Lung (tissue), 12 donors: ENCODE results near the gene MGAT3. TPM values are rescaled to one million over a fixed set of nuclear protein-coding genes. Genes with fewer than 3 reads are reported as not detected.

ENCODE experiments used
- ATAC-seq: fragments of 200-7000 bp; cut with Tn5 transposase; one replicate; pipeline ENCODE4 v1.9.1; 2020; ENCODE audit warnings: moderate number of reproducible peaks; ENCODE audit not compliant: insufficient read depth, low FRiP score
- DNase-seq, 3 donors: peaks; one replicate each; pipeline ENCODE4 v3.0.0-alpha.2; 2013 to 2017
- H3K27ac ChIP-seq, 2 donors: one replicate each; pipeline ENCODE4 v1.5.1; 2013; ENCODE audit warnings: mild to moderate bottlenecking in 2 of 2, moderate library complexity in 2 of 2, control low read depth in 1 of 2, inconsistent platforms in 1 of 2, low read depth in 1 of 2, low read length in 1 of 2
- H3K27me3 ChIP-seq, 3 donors: one replicate each; pipeline ENCODE4 v1.5.1; 2013; ENCODE audit warnings: low read length in 2 of 3; ENCODE audit not compliant: control insufficient read depth in 3 of 3, insufficient read depth in 3 of 3
- H3K36me3 ChIP-seq, 4 donors: one replicate each; pipeline ENCODE4 v1.5.1; 2013; ENCODE audit warnings: low read length in 4 of 4, mild to moderate bottlenecking in 1 of 4, moderate library complexity in 1 of 4; ENCODE audit not compliant: control insufficient read depth in 4 of 4, insufficient read depth in 4 of 4
- H3K4me1 ChIP-seq, 5 donors: one replicate each; pipeline ENCODE4 v1.5.1; 2013; ENCODE audit warnings: low read length in 5 of 5, mild to moderate bottlenecking in 2 of 5, moderate library complexity in 1 of 5; ENCODE audit not compliant: control insufficient read depth in 5 of 5, insufficient read depth in 5 of 5
- H3K4me3 ChIP-seq: one replicate; pipeline ENCODE4 v1.5.1; 2013; ENCODE audit warnings: mild to moderate bottlenecking, control low read depth, moderate library complexity
- H3K9ac ChIP-seq, 2 donors: one replicate each; pipeline ENCODE4 v1.5.1; 2013; ENCODE audit warnings: low read length in 2 of 2, control low read depth in 1 of 2; ENCODE audit not compliant: insufficient read depth in 1 of 2
- H3K9me3 ChIP-seq, 4 donors: one replicate each; pipeline ENCODE4 v1.5.1; 2013; ENCODE audit warnings: low read length in 3 of 4, mild to moderate bottlenecking in 1 of 4, moderate library complexity in 1 of 4; ENCODE audit not compliant: control insufficient read depth in 4 of 4, insufficient read depth in 3 of 4
- CTCF ChIP-seq: IDR thresholded peaks from 2 replicates; pipeline ENCODE4 v1.5.1; 2012; ENCODE audit warnings: mild to moderate bottlenecking; ENCODE audit errors: control extremely low read depth, extremely low read depth
- WGBS, 2 donors: extraction: QIAGEN DNeasy Blood & Tissue Kit; methylation state at CpG; one replicate each; pipeline ENCODE4 v1.1.7; 2013; 5-methylcytosine and 5-hydroxymethylcytosine counted together
- polyA plus RNA-seq, 2 donors: library from polyadenylated mRNA; stranded (reverse); fragments of 200-250 nt; gene quantifications; one replicate each; pipeline ENCODE4 v1.2.1, GENCODE V29; 2013
- total RNA-seq, 2 donors: library from RNA; depleted of rRNA in 1 of 2; stranded (reverse); fragments of >200 nt in 1 of 2; gene quantifications; one replicate each; pipeline ENCODE4 v1.2.1, GENCODE V29; 2014 to 2021
- donor health status: control.
- donor health status: control.
- donor health status: Bipolar disorder and iron deficiency.
- donor health status: healthy.
- donor health status: DM: yes; HTN: yes; CAD: no.

Gene MGAT3
- total and polyA plus RNA-seq, 4 donors: 5.6 to 19.4 (median 5.9) TPM

GRCh38 chr22:39458444-39459083 is 1.8 kb downstream of the MGAT3 start:
- H3K4me1 ChIP-seq: peaks cover 0 to 32% (median 10%) of the 10 kb centered on the region in 5 donors
- no peaks in the 10 kb centered on the region for H3K9me3 ChIP-seq
- no peaks in the 10 kb centered on the region for H3K36me3 ChIP-seq
- no peaks in the 10 kb centered on the region for H3K27me3 ChIP-seq
- DNase-seq (no peak), ATAC-seq (no peak)
- H3K4me3 ChIP-seq: no peak overlapping the region
- WGBS, 2 donors: 55 to 57% methylated on average over 10 of the region's 10 CpGs
- H3K9ac ChIP-seq: no peak overlapping the region
- no peak for TF ChIP-seq CTCF
- peak overlapping the region; percentile 20 to 25 for H3K27ac ChIP-seq

- Histone ChIP-seq H3K4me3 (no peak overlapping the region), H3K27ac (no peak overlapping the region), H3K9me3 (no peaks in the 10 kb centered on the region), H3K4me1 (peaks cover 0 to 24% (median 6%) of the 10 kb centered on the region in 5 donors), H3K9ac (no peak overlapping the region), H3K36me3 (no peaks in the 10 kb centered on the region), H3K27me3 (no peaks in the 10 kb centered on the region)
- TF ChIP-seq CTCF: no peak
- DNase-seq (no peak), ATAC-seq (no peak)
- WGBS, 2 donors: 77 to 88% methylated on average over 11 of the region's 11 CpGs
Observed at GRCh38 chr22:39459681-39460080, 2.9 kb downstream of the MGAT3 start.

GRCh38 chr22:39462443-39463221 is 5.8 kb downstream of the MGAT3 start:
- ATAC-seq (no peak), DNase-seq (peak; percentile 65 to 84 (median 79))
- peak; percentile 17 for TF ChIP-seq CTCF
- 30 to 41% methylated on average over 13 of the region's 13 CpGs for WGBS, 2 donors
- no peaks in the 10 kb centered on the region for H3K9me3 ChIP-seq
- no peaks in the 10 kb centered on the region for H3K27me3 ChIP-seq
- no peaks in the 10 kb centered on the region for H3K36me3 ChIP-seq
- no peak overlapping the region for H3K4me3 ChIP-seq
- H3K9ac ChIP-seq: no peak overlapping the region
- H3K4me1 ChIP-seq: peaks cover 0 to 20% (median 3%) of the 10 kb centered on the region in 5 donors
- peak overlapping the region; percentile 58 to 77 for H3K27ac ChIP-seq
